Adrenal gland (tissue), 12 donors: ENCODE measurements around the gene HEG1. TPM values are rescaled to one million over a fixed set of nuclear protein-coding genes. Genes with fewer than 3 reads are reported as not detected.

ENCODE experiments used
- DNase-seq, 7 donors: peaks; one replicate each; pipeline ENCODE4 v3.0.0-alpha.2; 2019 to 2020
- H3K27ac ChIP-seq, 5 donors: fragments of 200-600 bp; sonication (generic) in 4 of 5; 1 replicate in 3 of 5; 2 replicates in 2 of 5; pipeline versions ENCODE4 v1.5.1 to v1.8.0; 2016 to 2020; ENCODE audit warnings: mild to moderate bottlenecking in 1 of 5
- H3K27me3 ChIP-seq: fragments of 200-600 bp; 2 replicates; pipeline ENCODE4 v1.8.0; 2021
- H3K36me3 ChIP-seq, 2 donors: fragments of 200-600 bp; replicated peaks in 1 of 2; 1 replicate in 1 of 2; 2 replicates in 1 of 2; pipeline versions ENCODE4 v1.5.1 to v1.8.0; 2018 to 2022
- H3K4me1 ChIP-seq, 2 donors: fragments of 200-600 bp; replicated peaks in 1 of 2; 1 replicate in 1 of 2; 2 replicates in 1 of 2; pipeline versions ENCODE4 v1.5.1 to v1.8.0; 2018 to 2021
- H3K4me3 ChIP-seq, 4 donors: fragments of 200-600 bp; sonication (generic) in 3 of 4; one replicate each; pipeline ENCODE4 v1.5.1; 2016 to 2018
- H3K9me3 ChIP-seq, 3 donors: fragments of 200-600 bp; sonication (generic) in 1 of 3; replicated peaks in 1 of 3; 1 replicate in 2 of 3; 2 replicates in 1 of 3; pipeline versions ENCODE4 v1.5.1 to v1.8.0; 2016 to 2021
- CTCF ChIP-seq, 6 experiments: fragments of 450-650 bp in 4 of 6; fragments of 200-600 bp in 2 of 6; sonication (generic) in 1 of 6; IDR thresholded peaks; 1 replicate in 5 of 6; 2 replicates in 1 of 6; pipeline versions ENCODE4 v1.5.1 to v1.8.0; 2016 to 2021; ENCODE audit warnings: antibody characterized with exemption in 6 of 6, mild to moderate bottlenecking in 2 of 6, moderate library complexity in 1 of 6
- POLR2A ChIP-seq, 2 donors: fragments of 450-650 bp; IDR thresholded peaks; one replicate each; pipeline ENCODE4 v1.6.1; 2017; ENCODE audit warnings: antibody characterized with exemption in 2 of 2, mild to moderate bottlenecking in 2 of 2, moderate library complexity in 1 of 2
- WGBS, 4 donors: extraction: QIAGEN DNeasy Blood & Tissue Kit in 2 of 4; methylation state at CpG; one replicate each; pipeline versions ENCODE4 v1.1.5 to v1.1.7; 2013 to 2017; 5-methylcytosine and 5-hydroxymethylcytosine counted together
- intact Hi-C, 2 donors: fragments of 100-400 bp; cut with DNase I; formaldehyde crosslinking; loops; one replicate each; pipeline versions ENCODE4 v1.14.1 to v1.15.0; 2022 to 2023
- polyA plus RNA-seq, 3 donors: library from polyadenylated mRNA; stranded (reverse); fragments of 200-250 nt in 2 of 3; fragments of 350-450 nt in 1 of 3; fragmentation: Illumina TruSeq in 1 of 3; extraction: RNeasy Lipid Tissue Mini Kit (QIAGEN cat#74804) in 1 of 3; gene quantifications; one replicate each; pipeline ENCODE4 v1.2.3, GENCODE V29; 2013 to 2014
- total RNA-seq, 9 donors: library from RNA; depleted of rRNA in 4 of 9; stranded (reverse); fragments of >200 nt in 4 of 9; fragments of 120-200 nt in 1 of 9; fragmentation: NEBNext Ultra II Directional in 1 of 9; extraction: Animal tissue kit (Norgen Biotek cat#: 25700) in 1 of 9; gene quantifications; one replicate each; pipeline versions ENCODE4 v1.1.0 to v1.2.4, GENCODE V29; 2013 to 2023
- donor health status: healthy with polysubstance abuse.
- donor health status: Bipolar disorder and iron deficiency.
- donor health status: DM: yes; HTN: yes; CAD: no.
- donor health status: DM: no; HTN: no; CAD: no.
- donor health status: DM: no; HTN: no; CAD: no.
- donor health status: DM: yes; HTN: yes; CAD: no.

Gene HEG1
- total and polyA plus RNA-seq, 12 donors = 5.7 to 107 (median 37.9) TPM

GRCh38 chr3:125011941-125012340 lies 43.9 kb downstream of the HEG1 start:
- no peaks in the 10 kb centered on the region for H3K4me1 ChIP-seq
- H3K4me3 ChIP-seq = no peak overlapping the region
- H3K27me3 ChIP-seq = no peaks in the 10 kb centered on the region
- no peak for TF ChIP-seq CTCF (IDR thresholded peaks at IDR 0.05)
- no peak for TF ChIP-seq POLR2A (IDR thresholded peaks at IDR 0.05)
- WGBS, 4 donors = 78 to 88% (median 84%) methylated on average over 7 of the region's 7 CpGs
- intact Hi-C loops = no loop called here
- H3K9me3 ChIP-seq = no peaks in the 10 kb centered on the region
- peaks cover 0 to 62% of the 10 kb centered on the region in 2 donors for H3K36me3 ChIP-seq
- DNase-seq = no peak
- no peak overlapping the region for H3K27ac ChIP-seq

GRCh38 chr3:125010393-125010792 lies 45.4 kb downstream of the HEG1 start:
- TF ChIP-seq CTCF (IDR thresholded peaks at IDR 0.05) (no peak), POLR2A (IDR thresholded peaks at IDR 0.05) (no peak)
- no peak overlapping the region for H3K27ac ChIP-seq
- H3K36me3 ChIP-seq = peaks cover 0 to 62% of the 10 kb centered on the region in 2 donors
- intact Hi-C loops = no loop called here
- no peak overlapping the region for H3K4me3 ChIP-seq
- WGBS, 4 donors = 90 to 97% (median 97%) methylated on average over 7 of the region's 7 CpGs
- no peaks in the 10 kb centered on the region for H3K4me1 ChIP-seq
- H3K9me3 ChIP-seq = no peaks in the 10 kb centered on the region
- H3K27me3 ChIP-seq = no peaks in the 10 kb centered on the region
- DNase-seq = no peak

DNA sequence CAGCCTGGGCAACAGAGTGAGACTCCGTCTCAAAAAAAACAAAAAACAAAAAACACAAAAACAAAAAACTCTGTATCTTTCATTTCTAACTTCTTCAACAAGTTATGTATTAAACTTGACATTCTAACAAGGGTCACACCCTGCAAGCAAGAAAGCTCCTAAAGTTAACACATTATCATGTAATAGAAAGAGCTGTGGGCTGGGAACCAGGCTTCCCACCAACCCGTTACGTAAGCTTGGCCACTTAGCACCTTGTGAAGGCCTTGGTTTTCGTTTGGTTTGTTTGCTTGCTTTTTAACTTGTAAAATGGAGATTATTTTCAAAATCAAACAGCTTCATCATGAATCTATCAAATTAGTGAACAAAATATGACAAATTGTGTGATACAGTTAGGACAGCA lies 47.0 kb downstream of the HEG1 start:
- WGBS, 4 donors = 84 to 89% (median 87%) methylated on average over 4 of the region's 4 CpGs

GRCh38 chr3:125006291-125006731 lies 49.5 kb downstream of the HEG1 start:
- Histone ChIP-seq H3K36me3 (peaks cover 0 to 26% of the 10 kb centered on the region in 2 donors), H3K27ac (no peak overlapping the region), H3K27me3 (no peaks in the 10 kb centered on the region), H3K4me3 (no peak overlapping the region), H3K4me1 (peaks cover 4 to 21% of the 10 kb centered on the region in 2 donors), H3K9me3 (no peaks in the 10 kb centered on the region)
- TF ChIP-seq POLR2A (IDR thresholded peaks at IDR 0.05) (no peak), CTCF (IDR thresholded peaks at IDR 0.05) (no peak)
- intact Hi-C loops = loop anchor here in 1 of 2 donors (10.0 kb wide), 1 partner anchor 138 kb away; no protein-coding TSS in a partner anchor
- no peak for DNase-seq
- 79 to 86% (median 83%) methylated on average over 5 of the region's 5 CpGs for WGBS, 4 donors

More for the DNA sequence above, 47.0 kb downstream of the HEG1 start:
- no peak for DNase-seq
- H3K4me1 ChIP-seq = peaks cover 2 to 5% of the 10 kb centered on the region in 2 donors
- TF ChIP-seq POLR2A (IDR thresholded peaks at IDR 0.05) = no peak
- intact Hi-C loops = loop anchor here in 1 of 2 donors (10.0 kb wide), 1 partner anchor 136 kb away; no protein-coding TSS in a partner anchor
- no peak overlapping the region for H3K4me3 ChIP-seq
- no peaks in the 10 kb centered on the region for H3K9me3 ChIP-seq
- peaks cover 0 to 51% of the 10 kb centered on the region in 2 donors for H3K36me3 ChIP-seq
- H3K27me3 ChIP-seq = no peaks in the 10 kb centered on the region
- no peak overlapping the region for H3K27ac ChIP-seq

- intact Hi-C loops = loop anchor here in 1 of 2 donors (10.0 kb wide), 1 partner anchor 139 kb away; no protein-coding TSS in a partner anchor
- Histone ChIP-seq H3K27ac (no peak overlapping the region), H3K4me1 (peaks cover 4 to 21% of the 10 kb centered on the region in 2 donors), H3K9me3 (no peaks in the 10 kb centered on the region), H3K27me3 (no peaks in the 10 kb centered on the region), H3K36me3 (peaks cover 0 to 25% of the 10 kb centered on the region in 2 donors), H3K4me3 (no peak overlapping the region)
- 87 to 93% (median 90%) methylated on average over 5 of the region's 5 CpGs for WGBS, 4 donors
- no peak for DNase-seq
- TF ChIP-seq POLR2A (IDR thresholded peaks at IDR 0.05) = no peak
- TF ChIP-seq CTCF (IDR thresholded peaks at IDR 0.05) = no peak
Observed at GRCh38 chr3:125005676-125006075, 50.1 kb downstream of the HEG1 start.
